Muscle of arm (tissue), 12 donors: ENCODE measurements around the gene ST14. TPM values are rescaled to one million over a fixed set of nuclear protein-coding genes. Genes with fewer than 3 reads are reported as not detected.
"Not testable (repeated sequence)": the region's sequence is repeated elsewhere in the genome, so short reads cannot be mapped to it uniquely, and the experiment has no call there.

Source experiments
- DNase-seq: peaks from one replicate; pipeline ENCODE4 v3.0.0-alpha.2; 2013
- polyA plus RNA-seq, 12 donors: library from polyadenylated mRNA; unstranded; fragments of 120-200 nt; gene quantifications; one replicate each; pipeline ENCODE4 v1.2.1, GENCODE V29; 2013; ENCODE audit not compliant: insufficient read length in 12 of 12

Gene ST14
- polyA plus RNA-seq, 12 donors: 0.21 to 42.4 (median 0.59) TPM; not detected in 1

DNA sequence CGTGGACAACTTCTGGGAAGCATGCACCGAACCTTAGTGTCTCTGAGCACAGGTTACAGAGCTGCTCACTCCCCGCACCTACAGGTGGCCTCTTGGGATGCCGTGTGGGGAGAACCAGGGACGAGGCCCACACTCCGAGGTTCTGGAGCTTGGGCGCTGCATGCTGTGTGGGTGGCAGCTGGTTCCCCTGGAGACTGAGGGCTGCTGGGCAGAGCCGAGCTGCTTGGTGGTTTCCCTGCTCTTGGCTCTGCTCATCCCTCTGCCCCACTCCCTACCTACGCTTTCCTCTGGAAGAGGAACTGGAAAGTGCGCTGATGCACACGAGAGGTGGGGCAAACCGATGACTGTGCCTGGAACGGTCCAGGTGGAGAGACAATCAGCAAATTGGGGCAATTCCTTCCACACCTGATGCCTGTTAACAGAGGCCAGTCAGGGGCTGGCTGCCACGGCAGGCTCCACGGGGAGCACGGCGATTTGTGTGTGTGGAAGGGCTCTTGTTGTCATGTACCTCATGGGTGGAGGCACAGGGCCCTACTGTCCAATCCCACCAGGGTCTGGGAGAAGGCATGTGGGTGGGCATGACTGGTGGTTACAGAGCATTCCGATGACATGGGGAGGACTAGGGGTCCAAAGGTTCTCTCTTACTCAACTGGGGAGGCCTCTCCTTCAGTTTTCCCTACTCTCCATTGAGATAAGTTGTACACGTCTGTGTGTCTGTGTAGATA, 60.9 kb downstream of the ST14 start:
- no peak for DNase-seq

DNA sequence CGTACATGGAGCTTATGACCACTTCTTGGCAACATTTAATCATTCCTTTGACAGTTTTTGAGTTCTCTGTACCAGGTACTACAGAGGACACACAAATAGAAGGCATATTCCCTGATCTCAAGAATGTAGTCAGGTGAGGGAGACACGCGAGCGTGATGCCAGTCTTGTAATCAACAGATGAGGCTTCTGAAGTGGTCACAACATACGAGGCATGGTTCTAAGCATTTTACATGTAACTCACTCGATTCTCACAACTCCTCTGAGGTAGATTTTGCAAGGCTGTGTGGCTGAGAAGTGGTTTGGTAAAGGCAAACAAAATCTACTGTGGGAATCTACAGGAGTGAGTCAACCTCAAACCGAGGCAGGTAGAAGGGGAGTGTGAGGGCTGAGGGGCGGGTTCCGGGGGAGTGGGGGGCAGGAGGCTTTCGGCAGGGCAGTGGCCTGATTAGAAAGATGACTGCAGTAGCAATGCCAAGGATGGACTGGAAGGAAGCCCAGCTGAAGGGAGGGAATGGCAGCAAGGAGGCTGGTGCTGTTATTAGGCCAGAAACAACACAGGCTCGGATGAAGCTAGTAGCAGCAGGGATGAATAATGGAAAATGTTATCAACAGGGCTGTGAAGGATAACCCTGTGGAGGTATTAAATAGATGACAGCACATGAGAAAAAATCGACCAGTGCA, 63.8 kb downstream of the ST14 start:
- no peak for DNase-seq

DNA sequence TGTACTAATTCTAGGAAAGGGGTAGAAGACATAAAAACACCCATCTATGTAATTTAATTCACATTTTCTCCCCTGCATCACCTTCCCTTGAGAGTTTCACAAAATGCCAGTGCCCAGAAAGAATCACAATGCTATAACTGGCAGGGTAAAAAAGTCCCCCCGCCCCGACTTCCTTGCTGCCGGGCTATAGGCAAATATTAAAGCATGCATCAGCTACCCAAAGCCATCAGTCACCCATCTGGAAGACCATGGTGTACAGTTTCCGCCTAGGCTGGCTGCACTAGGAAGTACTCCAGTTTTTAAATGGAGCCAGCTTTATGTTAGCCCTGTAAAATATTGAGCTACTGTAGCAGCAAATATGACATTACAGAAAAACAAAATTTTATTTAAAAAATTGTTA, 67.8 kb downstream of the ST14 start:
- DNase-seq: no peak

DNA sequence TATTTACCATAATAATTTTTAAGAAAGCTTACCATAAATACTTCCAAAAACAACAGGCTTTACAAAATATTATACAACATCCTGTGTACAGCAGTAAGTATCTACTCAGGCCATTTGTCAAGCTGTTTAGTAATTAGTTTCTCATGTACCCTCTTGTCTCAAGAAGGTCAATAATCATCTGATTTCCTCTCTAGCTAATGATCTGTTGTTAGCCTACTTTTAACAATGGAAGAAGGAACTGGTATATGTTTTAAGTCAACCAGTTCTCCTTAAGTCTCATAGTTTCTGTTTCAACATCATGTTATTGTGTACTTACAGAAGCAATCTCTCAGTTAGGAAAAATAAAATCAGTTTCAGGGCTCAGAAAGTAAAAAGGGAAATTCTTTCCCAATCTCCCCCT, 73.9 kb downstream of the ST14 start:
- not testable (repeated sequence) for DNase-seq

DNA sequence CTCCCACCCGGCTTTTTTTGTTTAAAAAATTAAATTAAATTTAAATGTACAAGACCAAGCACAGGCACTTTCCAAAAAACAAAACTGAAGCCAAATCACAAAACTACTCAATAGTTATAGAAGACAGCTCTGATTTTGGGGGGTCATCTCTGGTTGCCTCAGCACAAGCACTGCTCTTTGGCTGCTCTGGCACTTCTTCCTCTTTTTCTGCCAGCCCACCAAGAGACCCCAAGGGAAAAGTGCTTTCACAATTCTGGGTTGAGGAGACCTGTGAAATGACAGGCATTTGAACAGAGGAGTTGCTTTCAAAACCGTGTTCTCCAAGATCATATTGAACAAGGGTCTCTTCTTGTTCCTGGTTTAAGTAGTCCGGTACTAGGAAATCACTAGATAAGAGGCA, 74.3 kb downstream of the ST14 start:
- not testable (repeated sequence) for DNase-seq

DNA sequence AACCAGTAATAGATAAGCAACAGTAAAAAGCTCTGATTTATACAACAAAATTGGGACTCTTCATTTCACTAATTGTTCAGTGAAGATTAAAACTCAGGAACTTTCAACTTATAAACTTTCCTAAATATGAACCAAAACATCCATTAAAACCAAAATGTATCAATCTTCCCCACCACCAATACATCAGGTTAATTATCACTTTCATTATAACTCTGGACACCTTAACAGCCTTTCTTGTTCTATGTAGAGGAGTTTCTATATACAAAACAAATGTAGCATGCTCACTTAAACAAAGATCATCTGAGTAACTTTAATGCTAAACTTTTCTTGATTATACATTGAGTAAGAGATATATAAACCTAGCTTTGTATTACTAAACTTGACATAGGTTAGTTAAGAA, 74.7 kb downstream of the ST14 start:
- no peak for DNase-seq

DNA sequence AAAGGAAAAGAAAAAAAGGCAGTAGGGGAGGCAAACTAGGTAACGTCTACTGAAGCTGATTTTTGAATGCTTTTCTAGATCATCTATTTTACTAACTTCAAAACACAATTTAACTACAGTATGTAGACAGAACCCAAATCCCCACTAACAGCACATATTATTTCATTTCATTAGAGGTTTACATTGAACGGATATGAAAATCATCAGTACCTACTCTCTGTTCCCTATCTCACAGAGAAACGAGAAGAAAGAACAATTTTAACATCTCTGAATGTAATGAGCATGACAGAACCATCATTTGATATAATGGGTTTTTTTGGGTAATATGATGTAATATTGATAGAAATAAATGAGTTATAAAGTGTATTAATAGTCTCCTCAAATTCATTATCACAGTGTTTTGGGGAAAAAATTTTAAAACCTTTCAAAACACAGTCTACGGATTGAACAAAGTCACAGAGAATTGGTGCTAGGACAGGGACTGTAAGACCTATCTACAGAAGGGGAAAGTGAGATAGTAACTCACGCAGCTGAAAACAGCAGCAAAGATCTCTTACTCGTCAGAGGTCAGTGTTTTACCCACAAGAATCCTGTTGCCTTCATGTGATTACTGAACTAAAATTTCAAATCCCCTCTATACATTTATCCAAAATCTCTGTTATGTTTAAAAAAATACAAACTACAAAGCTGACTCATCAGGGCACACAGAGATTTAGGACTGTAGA, 77.9 kb downstream of the ST14 start:
- DNase-seq: no peak

DNA sequence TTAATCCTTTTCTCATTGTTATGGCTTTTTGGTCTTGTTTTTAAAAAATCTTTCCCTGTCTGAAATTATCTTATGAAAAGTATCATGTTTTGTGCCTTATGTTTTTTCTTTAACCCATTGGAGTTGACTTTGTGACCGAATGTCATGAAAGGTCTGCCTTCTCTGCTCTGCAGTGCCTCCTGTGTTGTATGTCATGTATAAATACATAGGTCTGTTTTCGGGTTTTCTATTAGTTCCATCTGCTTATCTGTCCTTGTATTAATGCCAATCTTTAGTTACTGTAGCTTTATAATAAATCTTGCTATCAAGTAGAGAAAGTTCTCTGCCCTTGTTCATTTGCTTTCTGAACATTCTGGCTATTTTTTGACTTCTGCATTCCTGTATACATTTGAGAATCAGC, 82.1 kb downstream of the ST14 start:
- no peak for DNase-seq

DNA sequence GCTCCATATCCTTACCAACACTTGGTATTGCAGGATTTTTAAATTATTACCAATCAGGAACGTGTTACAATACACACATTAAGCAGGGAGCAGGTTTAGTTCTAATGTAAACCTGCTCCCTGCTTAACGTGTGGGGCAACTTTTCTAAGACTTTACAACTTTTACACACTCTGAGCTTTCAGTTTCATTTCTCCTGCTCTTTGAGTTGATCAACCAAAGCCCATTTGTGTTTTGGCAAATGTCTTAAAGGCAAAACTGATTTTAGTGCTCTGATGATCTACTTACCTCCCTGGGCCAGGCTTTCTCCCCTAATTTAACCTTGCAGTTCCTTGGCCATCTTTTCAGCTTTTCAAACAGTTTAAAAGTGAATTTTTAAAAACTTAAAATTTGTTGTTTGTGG, 84.2 kb downstream of the ST14 start:
- no peak for DNase-seq

DNA sequence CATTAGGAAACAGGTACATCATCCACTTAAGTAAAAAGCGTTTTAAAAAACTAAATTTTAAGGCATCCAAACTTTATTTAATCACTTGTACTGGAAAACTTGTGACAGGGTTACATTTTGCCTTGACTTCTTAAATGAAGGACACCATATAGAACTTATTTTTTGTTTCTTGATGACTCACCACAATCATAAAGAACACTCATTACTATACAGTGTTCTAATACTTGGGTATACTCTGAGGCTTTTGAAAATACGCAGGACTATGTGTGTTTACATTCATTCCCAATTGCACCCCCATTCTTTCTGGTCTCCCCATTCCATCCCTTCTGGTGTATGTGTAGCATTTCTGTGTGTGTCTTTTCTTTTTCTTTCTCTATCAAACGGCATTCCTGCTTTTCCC, 85.3 kb downstream of the ST14 start:
- no peak for DNase-seq

DNA sequence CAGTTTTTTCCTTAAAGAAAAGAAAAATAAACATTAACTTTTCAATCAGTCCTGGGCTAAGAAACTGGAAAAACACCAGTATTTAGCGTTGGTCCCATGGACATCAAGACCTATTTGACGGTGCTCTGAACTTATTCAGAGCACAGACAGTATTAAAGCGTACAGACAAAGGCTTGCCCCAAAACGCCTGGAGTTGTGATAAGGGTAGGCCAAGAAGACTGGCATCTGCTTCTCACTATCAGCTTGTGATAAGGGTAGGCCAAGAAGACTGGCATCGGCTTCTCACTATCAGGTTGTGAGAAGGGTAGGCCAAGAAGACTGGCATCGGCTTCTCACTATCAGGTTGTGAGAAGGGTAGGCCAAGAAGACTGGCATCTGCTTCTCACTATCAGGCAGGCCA, 85.8 kb downstream of the ST14 start:
- not testable (repeated sequence) for DNase-seq

DNA sequence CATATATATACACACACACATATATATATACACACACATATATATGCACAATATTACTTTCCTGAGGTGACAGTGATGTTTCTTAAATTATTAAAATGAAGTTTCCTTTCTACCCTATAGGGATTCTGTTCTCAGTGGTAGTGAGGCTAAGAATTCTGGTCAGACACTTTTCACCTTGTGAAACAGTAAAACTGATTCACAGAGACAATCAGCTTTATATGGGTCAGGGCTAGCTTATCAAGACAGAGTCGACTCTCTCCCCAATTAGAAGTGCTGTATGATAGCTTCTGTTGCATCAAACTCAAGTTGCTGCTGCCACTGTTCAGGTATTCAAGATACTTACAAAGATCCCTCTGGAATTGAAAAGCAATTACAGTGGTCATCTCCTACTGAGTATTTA, 86.7 kb downstream of the ST14 start:
- DNase-seq: no peak

DNA sequence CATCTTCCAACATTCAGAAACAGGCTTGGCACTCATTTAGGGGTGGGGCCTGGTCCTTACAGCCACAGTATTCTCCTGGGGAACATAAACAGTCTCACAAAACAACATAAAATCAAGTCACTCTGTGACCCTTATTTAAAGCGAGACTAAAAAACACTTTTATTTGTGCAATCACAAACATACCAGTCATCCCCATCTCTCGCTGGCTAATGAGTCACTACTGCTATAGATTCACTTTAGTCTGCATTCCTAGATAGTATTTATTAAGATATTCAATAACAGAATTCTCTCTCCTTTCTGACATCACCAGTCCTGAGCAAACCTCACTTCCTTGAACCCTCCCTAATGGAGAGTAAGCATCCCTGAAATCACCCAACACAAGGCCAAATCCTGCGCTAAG, 87.2 kb downstream of the ST14 start:
- DNase-seq: no peak

DNA sequence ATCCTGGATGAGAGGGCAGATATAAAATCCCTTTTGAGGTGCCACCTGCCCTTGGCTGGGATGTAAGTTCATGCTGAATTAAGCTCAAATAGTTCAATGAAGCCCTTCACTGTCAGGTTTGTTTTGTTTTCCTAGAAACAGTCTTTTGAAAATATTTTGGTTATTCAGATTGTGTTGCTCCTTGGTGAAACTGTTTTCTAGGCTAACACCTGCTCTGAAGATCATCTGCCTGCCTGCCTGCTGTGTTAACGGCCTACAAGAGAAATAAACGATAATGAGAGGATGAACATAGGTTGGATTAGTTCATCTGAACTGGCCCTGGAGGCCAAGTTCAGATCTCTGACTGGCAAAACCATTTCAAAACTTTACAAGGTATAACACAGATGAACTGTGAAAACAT, 87.7 kb downstream of the ST14 start:
- no peak for DNase-seq

DNA sequence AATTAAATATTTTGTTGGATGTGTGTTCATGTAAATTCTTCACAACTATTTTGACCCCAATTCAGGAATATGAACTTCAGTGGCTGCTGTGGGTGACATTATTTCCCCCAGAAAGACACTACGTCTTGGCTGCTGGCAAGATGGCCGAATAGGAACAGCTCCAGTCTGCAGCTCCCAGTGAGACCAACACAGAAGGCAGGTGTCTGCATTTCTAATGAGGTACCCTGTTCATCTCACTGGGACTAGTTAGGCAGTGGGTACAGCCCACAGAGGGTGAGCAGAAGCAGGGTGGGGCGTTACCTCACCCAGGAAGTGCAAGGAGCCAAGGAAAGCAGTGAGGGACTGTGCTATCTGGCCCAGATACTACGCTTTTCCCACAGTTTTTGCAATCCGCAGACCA, 89.8 kb downstream of the ST14 start:
- DNase-seq: no peak

DNA sequence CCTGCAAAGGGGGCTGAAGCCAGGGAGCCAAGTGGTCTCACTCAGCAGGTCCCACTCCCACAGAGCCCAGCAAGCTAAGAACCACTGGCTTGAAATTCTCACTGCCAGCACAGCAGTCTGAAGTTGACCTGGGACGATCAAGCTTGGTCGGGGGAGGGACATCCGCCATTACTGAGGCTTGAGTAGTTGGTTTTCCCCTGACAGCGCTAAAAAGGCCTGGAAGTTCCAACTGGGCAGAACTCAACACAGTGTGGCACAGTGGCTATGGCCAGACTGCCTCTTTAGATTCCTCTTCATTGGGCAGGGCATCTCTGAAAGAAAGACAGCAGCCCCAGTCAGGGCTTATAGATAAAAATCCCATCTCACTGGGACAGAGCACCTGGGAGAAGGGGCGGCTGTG, 90.3 kb downstream of the ST14 start:
- DNase-seq: not testable (repeated sequence)

DNA sequence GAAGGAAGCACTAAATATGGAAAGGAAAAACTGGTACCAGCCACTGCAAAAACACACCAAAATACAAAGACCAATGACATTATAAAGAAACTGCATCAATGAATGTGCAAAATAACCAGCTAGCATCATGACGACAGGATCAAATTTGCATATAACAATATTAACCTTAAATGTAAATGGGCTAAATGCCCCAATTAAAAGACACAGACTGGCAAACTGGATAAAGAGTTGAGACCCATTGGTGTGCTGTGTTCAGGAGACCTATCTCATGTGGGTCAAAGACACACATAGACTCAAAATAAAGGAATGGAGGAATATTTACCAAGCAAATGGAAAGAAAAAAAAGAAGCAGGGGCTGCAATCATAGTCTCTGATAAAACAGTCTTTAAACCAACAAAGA, 92.2 kb downstream of the ST14 start:
- not testable (repeated sequence) for DNase-seq

Other genes starting within 250 kb of the ST14 start
- gene PRDM10, start 156.9 kb upstream of the ST14 start, polyA plus RNA-seq: 10 to 100 TPM in 2 of 12 donors, 1 to 10 TPM in 9, not detected in 1; 4.6 to 11.7 (median 7.4) TPM
- 100 to 1,000 TPM; 122 to 365 (median 146) TPM for gene APLP2, start 89.9 kb upstream of the ST14 start, polyA plus RNA-seq
- gene ZBTB44, start 155.1 kb downstream of the ST14 start, polyA plus RNA-seq: 10 to 100 TPM in 11 of 12 donors, not detected in 1; 24.3 to 41.6 (median 29.9) TPM